NCI-H524 (cell line): ENCODE results near the gene PDK3.

Experiments
- DNase-seq, 2 experiments: peaks; one replicate each; lab custom pipeline; 2025; lab: John Stamatoyannopoulos, UW

PDK3 gene

DNA sequence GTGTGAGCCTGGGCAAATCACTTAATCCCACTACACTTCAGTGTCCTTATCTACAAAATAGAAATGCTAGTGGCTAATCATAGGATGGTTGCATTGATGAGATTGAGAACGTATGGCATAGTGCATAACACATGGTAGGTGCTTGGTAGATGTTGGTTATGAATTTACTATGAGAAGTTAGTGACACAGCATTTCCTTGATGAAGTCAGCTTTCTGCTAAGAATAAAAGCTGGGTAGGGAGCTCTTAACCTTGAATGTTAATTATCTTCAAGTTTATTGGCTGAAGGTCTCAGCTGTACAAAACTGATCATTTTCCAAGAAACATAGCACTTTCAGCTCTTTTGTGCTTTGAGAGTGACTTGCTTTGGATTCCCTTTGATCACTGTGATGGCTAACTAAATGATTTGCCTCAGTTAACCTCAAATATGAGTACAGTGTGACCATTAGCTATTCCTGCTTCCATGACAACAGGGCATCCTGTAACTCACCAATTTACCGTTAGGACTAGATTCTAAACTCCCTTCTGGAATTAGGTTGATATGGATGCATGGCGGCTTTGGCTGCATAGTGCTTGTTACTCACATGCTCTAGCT is 17.8 kb downstream of the PDK3 start:
- DNase-seq = no peak

DNA sequence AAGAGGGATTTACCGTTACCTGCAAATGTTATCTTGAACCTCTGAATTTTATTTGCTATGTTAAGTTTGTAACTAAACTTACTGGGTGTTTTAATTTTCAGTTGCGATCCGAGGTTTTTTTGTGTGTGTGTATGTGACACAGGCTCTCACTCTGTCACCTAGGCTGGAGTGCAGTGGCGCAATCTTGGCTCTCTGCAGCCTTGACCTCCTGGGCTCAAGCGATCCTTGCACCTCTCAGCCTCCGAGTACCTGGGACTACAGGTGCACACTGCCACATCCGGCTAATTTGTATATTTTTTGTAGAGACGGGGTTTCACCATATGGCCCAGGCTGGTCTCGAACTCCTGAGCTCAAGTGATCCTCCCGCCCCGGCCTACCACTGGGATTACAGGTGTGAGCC is 18.5 kb downstream of the PDK3 start:
- no peak for DNase-seq

DNA sequence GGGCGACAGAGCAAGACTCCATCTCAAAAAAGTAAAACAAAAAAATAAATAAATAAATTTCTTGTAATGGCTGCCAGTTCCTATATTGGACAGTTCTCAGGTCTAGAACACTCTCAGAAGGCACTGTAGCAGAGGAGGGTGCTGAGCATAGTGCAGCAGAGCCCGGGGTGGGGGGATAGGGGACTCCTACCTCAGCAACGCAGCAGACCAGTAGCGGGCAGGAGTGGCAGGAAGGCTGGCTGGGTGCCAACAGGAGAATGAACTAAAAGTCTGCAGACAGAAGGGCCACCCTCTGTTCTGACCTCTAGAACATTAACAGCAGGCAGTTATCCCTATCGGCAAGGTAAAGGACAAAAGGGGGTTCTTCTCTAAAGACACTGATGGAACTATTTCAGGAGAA is 20.2 kb downstream of the PDK3 start:
- DNase-seq = no peak

DNA sequence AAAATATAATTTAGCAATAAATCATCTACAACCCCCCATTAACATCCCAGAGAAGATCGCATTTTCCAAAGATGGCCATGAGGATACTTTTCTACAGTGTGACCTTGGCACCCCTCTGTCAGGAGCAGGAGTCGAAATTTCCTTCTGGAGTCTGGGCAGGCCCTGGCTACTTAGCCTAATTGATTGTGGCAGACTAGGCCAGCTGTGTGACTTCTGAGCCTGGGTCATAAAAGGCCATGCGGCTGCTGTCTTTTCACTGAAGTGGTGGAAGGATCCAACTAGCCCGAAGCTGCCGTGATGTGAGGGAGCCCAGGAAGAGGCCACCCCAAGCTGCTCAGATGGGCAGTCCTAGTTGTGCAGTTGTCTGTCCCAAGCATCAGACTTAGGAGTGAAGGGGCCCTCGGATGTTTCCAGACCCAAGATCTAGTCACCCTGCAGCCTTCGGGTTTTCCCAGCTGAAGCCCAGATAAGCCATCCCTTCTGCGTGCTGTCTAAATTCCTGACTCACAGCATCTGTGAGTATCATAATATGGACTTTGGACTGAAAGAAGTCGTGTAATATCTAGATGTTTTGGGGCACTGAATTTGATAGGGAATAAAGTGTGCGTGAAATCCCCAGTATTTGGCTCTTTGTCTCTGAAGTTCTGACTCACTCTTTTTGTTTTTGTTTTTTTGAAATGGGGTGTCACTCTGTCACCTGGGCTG is 21.0 kb downstream of the PDK3 start:
- no peak for DNase-seq

DNA sequence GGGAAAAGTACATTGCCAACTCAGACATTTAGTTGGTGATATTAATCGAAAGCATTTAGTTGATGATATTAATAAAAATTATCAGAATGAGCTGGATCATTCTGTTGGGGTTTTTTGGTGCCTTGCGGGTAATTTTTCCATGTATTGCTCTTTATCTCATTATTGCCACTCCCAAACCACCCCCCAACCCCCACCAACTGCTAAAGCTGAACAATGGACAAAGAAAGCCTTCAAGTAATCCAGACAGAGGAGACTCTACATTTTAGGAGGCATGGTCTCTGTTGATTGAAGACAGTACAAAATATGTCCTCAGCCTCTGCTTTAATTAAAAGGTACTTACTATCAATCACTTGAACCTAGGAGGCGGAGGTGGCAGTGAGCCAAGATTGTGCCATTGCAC is 22.5 kb downstream of the PDK3 start:
- DNase-seq = no peak

DNA sequence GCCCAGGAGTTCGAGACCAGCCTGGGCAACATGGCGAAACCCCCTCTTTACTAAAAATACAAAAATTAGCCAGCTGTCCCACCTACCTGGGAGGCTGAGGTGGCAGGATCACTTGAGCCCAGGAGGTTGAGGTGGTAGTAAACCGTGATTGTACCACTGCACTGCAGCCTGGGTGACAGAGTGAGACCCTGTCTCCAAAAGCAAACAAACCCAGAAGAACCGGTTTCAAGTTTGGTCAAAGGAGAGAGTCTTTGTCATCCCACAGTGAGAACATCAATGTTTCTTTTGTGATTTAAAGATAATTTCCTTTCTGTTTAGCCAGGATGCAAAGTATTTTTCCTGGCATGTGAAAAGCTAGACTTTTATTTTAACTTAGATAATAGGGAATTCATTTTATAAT is 26.7 kb downstream of the PDK3 start:
- no peak for DNase-seq

DNA sequence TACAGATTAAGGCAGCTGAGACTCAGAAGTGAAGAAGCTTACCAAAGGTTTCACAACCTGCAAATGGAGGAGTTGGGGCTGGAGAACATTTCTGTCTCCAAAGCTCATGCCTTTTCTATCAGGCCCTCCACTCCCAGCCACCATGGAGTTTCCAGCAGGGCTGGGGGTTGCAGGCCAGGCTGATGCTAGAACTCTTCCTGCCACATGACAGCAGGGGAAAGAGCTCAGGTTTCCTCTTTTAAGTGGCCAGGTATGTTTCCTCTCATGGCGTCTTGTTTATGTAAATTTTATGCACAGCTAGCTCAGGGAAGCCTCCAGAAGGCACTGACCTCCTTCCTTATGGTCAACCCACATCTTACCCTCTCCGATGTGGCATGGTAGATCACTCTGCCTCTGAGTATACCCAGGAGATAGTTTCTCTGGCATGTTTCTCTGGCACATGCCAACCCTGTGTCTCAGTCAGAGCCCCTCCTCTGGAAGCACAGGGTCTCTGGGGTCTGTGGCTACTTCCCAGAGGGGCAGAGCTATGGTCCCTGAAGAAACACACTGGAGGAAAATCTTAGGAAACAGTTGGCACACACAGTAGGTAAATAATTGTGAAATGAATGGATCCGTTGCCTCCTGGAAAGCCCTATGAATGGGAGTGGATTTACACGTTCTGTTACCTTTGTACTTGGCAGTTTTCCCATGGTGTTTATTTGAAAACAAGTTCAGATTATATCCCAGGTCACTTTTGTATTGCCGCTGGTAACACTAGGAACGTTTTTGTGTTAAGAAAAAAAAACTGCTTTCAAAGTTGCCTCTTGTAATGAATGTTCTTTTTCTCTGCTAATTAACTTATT is 28.9 kb downstream of the PDK3 start:
- peak in 1 of 2 experiments; percentile 11 for DNase-seq

DNA sequence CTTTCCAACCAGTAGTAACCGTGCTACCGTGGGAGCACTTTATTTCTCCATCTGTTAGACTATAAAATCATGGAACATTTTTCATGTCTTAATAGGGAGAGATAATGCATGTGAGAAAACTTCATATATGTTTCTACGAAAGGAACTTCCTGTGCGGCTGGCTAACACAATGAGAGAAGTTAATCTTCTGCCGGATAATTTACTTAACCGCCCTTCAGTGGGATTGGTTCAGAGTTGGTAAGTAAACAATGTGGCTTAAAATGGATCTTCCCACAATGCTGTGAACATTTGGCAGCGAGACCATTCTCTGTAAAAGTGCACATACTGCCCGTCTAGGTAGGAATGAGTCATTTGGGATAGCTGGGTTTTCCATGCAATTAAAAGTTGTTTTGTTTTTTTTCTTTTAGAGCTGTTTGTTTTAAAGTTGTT is 29.6 kb downstream of the PDK3 start:
- no peak for DNase-seq

DNA sequence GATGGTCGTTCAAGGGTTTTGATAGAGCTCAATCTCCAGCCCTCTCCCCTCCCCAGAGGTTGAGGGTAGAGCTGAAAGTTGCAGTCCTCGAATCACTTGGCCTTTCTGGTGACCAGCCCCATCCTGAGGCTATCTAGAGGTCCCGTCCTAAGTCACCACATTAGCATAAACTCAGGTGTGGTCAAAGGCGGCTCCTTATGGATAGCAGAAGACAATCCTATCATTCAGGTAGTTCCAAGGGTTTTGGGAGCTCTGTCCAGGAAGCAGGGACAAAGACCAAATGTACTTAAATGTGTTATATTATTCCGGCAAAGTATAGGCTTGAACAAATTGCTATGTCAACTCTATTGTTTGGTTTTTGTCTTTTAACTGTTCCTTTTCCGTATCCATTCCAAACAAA is 30.6 kb downstream of the PDK3 start:
- DNase-seq = no peak

DNA sequence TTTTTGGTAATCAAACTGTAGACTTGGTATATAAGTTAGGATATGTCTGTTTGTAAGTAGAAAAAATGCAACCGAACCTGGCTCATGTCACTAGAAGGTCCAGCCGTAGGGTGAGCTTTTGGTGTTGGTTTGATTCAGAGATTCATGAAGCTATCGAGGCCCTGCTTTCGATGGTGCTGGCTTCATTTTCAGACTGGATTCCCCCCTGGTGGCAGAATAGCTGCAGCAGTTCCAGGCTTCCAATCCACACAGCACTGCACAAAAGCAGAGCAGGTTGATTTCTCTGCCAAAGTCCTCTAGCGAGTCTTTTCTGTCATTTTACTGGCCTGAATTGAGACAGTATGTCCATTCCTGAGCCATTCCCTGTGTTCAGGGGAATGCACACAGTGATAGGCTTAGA is 33.1 kb downstream of the PDK3 start:
- DNase-seq = no peak

DNA sequence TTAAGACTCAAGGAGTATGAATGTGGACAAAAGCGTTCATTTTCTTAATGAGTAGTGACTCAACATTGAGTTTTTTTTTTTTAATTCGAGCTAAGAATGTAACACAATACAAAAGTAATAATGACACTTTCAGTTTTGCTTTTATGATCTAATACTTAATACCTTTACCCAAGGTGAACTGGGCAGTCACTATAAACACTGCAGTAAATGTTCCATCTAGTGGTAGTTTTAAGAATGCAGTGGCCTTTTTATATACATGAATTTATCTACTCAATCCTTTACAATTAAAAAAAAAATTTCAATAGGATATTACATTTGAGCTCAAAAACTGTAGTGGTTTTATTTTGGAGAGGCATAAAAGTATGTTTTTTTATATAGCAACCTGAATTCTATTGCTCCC is 33.9 kb downstream of the PDK3 start:
- DNase-seq = no peak

DNA sequence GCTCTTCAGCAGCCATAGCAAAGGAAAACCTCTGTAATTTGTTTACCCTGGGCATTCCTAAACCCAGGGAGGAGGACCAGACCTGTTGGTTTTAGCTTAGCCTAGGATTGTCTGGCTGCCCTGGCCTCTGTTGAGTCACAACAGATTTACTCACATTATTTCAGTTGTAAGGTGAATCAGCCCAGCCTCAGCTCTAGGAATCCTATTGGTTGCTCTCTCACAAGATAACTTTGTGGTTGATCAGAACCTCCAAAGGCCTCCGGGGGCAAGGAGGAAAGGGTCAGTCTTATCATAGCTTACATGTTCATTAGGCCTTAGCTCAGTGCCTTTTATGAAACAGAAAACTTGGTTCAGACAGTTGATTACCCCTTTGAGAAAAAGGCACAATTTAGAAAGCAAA is 41.0 kb downstream of the PDK3 start:
- no peak for DNase-seq

DNA sequence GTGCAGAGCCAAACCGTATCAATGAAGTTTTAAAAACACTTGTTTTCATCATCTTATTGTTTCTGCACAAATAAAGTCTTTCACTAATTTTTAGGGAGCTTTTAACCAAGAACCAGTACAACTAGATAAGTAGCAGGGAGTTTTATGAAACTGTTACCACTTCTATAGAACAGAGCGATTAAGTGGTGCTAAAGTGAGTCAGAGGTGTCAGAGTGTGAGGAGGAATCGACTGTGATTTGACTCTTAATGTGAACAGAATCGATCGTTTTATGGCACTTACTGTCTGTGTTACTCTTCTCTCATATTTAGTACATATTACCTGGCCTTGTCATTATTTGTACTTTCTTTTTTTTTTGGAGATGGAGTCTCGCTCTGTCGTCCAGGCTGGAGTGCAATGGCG is 43.3 kb downstream of the PDK3 start:
- DNase-seq = no peak

DNA sequence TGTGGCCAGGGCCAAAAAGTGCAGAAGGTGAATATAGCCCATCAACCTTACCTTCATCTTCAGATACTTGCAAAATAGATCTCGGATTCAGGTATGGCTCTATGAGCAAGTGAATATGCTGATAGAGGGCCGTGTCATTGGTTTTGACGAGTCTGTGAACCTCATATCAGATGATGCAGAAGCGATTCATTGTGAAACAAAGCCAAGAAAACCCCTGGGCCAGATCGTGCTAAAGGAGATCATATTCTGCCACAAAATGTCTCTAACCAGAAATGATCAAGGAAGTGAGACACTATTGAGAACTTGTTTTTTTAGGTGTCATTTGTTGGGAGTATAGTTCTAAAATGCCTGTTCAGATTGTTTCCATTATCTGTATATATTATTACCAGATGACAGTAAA is 48.3 kb downstream of the PDK3 start:
- no peak for DNase-seq

DNA sequence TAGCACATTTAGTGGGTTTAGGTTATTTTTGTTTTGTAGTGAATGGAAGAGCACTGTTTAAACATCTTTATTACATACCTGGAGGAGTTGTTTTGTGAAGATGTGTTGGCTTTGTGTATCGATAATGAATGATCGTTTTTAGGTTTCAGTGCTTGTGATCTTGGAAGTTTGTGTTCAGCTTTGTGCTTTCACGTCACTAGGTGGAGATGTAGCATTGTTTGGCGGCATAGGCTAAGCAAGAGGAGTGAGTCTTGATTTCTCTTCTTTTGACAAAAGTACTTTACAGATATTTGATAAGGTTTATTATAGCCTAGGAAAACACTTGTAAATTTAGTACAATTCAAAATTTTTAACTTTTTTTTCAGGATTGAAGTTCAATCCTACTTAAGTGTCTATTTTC is 50.4 kb downstream of the PDK3 start:
- peak; percentile 29 to 55 for DNase-seq

DNA sequence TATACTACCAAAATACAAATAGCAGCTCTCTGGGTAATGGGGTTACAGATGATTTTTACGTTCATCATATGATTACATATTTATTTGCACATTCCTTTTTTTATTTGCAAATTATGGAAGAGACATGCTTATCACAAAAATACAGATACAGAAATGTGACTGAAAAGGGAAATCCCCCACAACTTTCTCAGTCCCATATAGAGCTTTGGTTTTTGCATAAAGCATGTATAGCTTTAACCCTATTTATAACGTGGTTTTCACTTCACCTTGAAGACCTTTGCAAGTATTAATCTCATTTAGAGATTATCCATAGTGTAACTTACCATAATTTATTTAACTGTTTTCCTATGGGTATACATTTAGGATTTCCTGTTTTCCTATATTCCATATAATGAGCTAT is 55.4 kb downstream of the PDK3 start:
- DNase-seq = no peak

DNA sequence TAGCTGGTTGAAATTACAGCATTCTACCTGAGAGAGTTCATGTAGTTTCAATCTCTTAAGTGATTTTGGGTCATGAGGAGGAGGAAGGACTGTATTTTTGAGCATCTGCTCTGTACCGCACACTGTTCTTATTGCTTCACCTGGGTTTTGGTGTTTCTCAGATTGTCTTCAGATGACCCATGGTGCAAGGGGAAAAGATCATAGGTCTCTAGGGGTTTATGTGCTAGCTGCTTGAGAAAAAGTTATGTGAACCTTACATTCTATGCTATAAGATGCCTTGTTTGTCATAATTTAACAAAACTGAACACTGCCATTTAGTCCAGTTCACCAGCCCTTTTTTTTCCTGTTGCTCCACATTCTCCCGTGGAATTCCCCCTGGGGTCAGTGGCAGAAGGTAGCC is 60.4 kb downstream of the PDK3 start:
- no peak for DNase-seq

DNA sequence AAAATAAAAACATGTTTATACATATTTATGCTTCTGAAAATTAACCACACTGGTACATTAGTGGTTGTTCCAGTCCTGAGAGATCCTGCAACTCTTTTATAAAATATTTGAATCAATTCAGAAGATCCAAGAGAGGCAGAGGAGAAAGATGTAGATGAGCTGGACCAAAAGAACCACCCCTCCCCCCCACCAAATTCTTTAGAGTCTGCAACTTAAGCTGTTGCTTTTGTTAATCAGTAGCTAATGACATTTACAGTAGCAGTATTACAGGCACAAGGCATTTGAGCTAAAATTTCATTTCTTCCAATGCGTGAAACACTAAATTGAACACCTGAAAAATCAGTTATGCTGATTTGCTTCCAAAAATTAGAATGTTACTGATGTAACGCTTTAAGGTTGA is 61.5 kb downstream of the PDK3 start:
- DNase-seq = no peak

DNA sequence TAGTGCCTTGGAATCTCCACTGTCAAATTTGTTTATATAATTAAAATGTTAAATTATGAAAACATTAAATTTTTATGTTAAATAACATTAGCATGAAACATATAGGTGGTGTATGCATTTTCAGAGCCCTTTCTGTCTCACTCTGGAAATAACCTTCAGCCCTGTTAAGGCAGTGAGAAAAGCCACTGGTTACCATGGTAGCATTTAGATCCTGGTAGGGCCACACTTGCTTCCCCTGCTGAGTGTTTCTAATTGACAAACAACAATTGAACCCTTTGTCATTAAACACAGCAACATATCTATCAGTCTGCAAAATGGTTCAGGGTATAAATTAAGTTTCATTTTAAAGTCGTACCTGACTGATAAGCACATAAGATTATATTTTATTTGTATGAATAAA is 63.5 kb downstream of the PDK3 start:
- no peak for DNase-seq

DNA sequence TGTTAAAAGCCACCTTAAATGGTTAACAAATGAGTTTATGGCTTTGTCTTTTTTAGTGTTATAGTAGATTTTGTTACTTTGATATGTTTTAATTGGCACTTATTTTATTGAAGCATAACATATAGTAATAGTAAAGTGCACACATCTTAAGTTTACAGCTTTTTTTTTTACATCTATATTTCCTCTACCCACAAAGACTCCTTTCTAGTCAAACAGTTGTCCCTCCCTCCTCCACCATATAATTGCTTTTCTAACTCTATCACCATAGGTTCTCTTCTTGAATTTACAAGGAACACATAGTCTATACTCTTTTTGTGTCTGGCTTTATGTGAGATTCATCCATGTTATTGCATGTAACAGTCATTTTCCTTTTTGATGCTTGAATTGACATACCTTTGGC is 71.5 kb downstream of the PDK3 start:
- DNase-seq = no peak

DNA sequence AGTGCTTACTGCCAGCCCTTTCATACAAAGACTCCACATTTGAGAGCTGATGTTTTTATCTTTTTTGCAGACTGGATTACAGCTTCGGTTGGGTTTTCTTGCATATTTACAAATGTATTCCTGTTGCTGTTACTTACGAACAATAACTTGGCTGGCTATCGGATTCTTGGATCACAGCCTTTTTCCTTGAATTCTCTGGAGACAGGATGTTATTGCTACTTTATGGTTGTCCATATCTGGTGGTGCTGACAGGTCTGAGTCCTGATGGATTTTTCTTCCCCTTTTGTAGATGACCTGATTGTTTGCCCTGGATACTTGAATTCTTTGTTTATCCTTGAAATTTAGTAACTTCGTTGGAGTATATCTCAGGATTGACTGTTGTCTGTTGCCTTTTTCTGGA is 77.7 kb downstream of the PDK3 start:
- DNase-seq = no peak

DNA sequence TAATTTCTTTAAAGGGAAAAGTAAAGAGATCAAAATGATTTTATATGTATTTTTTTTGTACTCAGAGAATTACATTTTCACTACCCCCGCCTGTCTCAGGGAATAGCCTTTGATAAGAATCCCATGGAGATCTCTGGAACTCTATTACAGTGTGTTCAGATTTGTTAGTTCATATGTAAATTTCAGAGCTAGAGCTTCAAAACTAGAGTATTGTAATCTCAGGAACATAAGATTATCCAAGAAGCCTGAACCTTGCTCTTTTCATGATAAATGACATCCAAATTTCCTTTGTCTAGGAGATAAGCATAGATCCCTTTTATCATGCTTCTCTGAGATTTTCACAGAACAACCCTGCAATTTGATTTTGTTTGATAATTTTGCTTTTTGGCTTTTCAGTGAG is 82.9 kb downstream of the PDK3 start:
- no peak for DNase-seq

DNA sequence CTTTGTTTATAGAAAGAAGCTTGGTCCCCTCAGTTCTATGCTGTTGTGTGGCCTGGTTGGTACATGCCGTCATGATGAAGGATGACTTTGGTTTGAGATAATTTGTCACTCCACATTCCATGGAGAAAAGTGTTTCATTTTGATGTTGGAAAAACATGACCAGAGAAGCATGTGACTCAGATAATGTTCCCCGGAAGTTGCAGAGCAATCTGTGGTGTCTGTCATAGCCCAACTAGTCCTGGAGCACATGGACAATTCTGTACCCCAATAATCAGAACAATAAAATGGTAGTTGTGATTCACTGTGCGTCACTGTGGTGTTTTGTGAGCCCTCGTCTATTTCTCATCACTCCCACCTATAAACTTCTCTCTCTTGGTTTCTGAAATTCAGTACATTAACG is 85.1 kb downstream of the PDK3 start:
- DNase-seq = no peak
